ENCODE data around the gene RALGAPA2.

DNA sequence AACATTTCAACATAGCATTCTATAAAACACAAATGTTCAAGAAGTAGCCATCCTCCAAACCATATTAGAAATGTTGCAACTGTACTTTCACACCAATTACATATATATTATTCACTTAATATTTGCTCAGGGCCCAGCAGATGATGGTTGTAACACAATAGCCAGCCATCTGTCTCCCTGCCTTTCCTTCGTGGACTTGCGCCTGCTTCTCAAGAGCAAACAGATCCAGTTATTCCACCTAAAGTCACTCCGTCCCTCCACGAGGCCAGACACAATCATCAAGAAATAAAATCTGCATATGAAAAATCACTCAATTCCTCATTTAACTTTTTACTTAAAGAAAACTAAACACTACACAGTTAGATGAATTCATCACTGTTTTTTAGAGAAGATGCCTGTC lies 160.4 kb downstream of the RALGAPA2 start:
- TF ChIP-seq EZH2phosphoT487 (IDR thresholded peaks at IDR 0.05; ENCODE audit: low read depth), result no peak
- TF ChIP-seq, protein P1, sequence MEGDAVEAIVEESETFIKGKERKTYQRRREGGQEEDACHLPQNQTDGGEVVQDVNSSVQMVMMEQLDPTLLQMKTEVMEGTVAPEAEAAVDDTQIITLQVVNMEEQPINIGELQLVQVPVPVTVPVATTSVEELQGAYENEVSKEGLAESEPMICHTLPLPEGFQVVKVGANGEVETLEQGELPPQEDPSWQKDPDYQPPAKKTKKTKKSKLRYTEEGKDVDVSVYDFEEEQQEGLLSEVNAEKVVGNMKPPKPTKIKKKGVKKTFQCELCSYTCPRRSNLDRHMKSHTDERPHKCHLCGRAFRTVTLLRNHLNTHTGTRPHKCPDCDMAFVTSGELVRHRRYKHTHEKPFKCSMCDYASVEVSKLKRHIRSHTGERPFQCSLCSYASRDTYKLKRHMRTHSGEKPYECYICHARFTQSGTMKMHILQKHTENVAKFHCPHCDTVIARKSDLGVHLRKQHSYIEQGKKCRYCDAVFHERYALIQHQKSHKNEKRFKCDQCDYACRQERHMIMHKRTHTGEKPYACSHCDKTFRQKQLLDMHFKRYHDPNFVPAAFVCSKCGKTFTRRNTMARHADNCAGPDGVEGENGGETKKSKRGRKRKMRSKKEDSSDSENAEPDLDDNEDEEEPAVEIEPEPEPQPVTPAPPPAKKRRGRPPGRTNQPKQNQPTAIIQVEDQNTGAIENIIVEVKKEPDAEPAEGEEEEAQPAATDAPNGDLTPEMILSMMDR (IDR thresholded peaks at IDR 0.05; ENCODE audit: low read depth, low read length), result no peak

All from OCI-LY3 (cell line).